CD4-positive, alpha-beta T cell (primary cell): ENCODE data around the gene ENSA. TPM values are rescaled to one million over a fixed set of nuclear protein-coding genes. Genes with fewer than 3 reads are reported as not detected.

Source experiments
- ATAC-seq: fragments of 200-7000 bp; cut with Tn5 transposase; one replicate; pipeline ENCODE4 v1.10.0; 2022; ENCODE audit warnings: mild to moderate bottlenecking; ENCODE audit not compliant: poor library complexity
- CTCF ChIA-PET: fragments of 350-600 bp; sonication (Branson Sonifier 250); formaldehyde crosslinking; loops from one replicate; lab custom pipeline; 2021; ENCODE audit warnings: antibody characterized with exemption, inconsistent platforms; lab: Charles Lee
- POLR2A ChIA-PET: fragments of 350-600 bp; sonication (Branson Sonifier 250); formaldehyde crosslinking; loops from one replicate; lab custom pipeline; 2021; ENCODE audit warnings: antibody characterized with exemption, inconsistent platforms; lab: Charles Lee
- DNase-seq, 14 experiments: peaks; one replicate each; pipeline ENCODE4 v3.0.0-alpha.2; 2013 to 2020; ENCODE audit warnings: mixed read lengths in 2 of 14
- H3K27ac ChIP-seq, 2 donors: one replicate each; pipeline versions ENCODE4 v1.5.1 to v1.7.0; 2013; ENCODE audit warnings: low read length in 2 of 2, low read depth in 1 of 2, mild to moderate bottlenecking in 1 of 2
- H3K27me3 ChIP-seq, 2 experiments: 1 replicate in 1 of 2; 2 replicates in 1 of 2; pipeline versions ENCODE4 v1.6.1 to v1.7.0; 2013; ENCODE audit warnings: low read length in 2 of 2, control low read depth in 1 of 2, mild to moderate bottlenecking in 1 of 2, moderate library complexity in 1 of 2; ENCODE audit not compliant: insufficient read depth in 2 of 2, control insufficient read depth in 1 of 2
- H3K36me3 ChIP-seq: one replicate; pipeline ENCODE4 v1.6.1; 2013; ENCODE audit warnings: low read length, control low read depth; ENCODE audit not compliant: insufficient read depth
- H3K4me1 ChIP-seq: one replicate; pipeline ENCODE4 v1.6.1; 2013; ENCODE audit warnings: low read length, control low read depth; ENCODE audit not compliant: insufficient read depth
- H3K4me3 ChIP-seq: one replicate; pipeline ENCODE4 v1.5.1; 2013; ENCODE audit warnings: mild to moderate bottlenecking, low read length, moderate library complexity
- H3K9me3 ChIP-seq, 2 experiments: 1 replicate in 1 of 2; 2 replicates in 1 of 2; pipeline versions ENCODE4 v1.6.1 to v1.7.0; 2013; ENCODE audit warnings: low read length in 2 of 2, mild to moderate bottlenecking in 2 of 2, control low read depth in 1 of 2, moderate library complexity in 1 of 2; ENCODE audit not compliant: control insufficient read depth in 1 of 2, insufficient read depth in 1 of 2
- H3K27ac Mint-ChIP-seq: one replicate; pipeline ENCODE4 v1.8.0; 2020; ENCODE audit warnings: mixed read lengths
- H3K27me3 Mint-ChIP-seq: one replicate; pipeline ENCODE4 v1.8.0; 2021; ENCODE audit warnings: mixed read lengths
- H3K36me3 Mint-ChIP-seq: one replicate; pipeline ENCODE4 v1.8.0; 2021; ENCODE audit warnings: low read depth, mixed read lengths
- H3K4me1 Mint-ChIP-seq: one replicate; pipeline ENCODE4 v1.8.0; 2021; ENCODE audit warnings: low read depth, mixed read lengths
- H3K4me3 Mint-ChIP-seq: one replicate; pipeline ENCODE4 v1.8.0; 2020; ENCODE audit warnings: mild to moderate bottlenecking, mixed read lengths
- H3K9me3 Mint-ChIP-seq: one replicate; pipeline ENCODE4 v1.8.0; 2020; ENCODE audit warnings: mixed read lengths
- CTCF ChIP-seq: fragments of 200-600 bp; IDR thresholded peaks from one replicate; pipeline ENCODE4 v1.8.0; 2022; ENCODE audit warnings: antibody characterized with exemption, mild to moderate bottlenecking
- intact Hi-C, 2 experiments: fragments of 100-400 bp; cut with DNase I in 1 of 2; cut with micrococcal nuclease in 1 of 2; formaldehyde crosslinking; loops; one replicate each; pipeline versions ENCODE4 v1.15.1 to v1.9.0; 2023 to 2025; cut with DNase I, micrococcal nuclease
- total RNA-seq, 174 experiments: library from RNA in 2 of 174; stranded (reverse) in 2 of 174; gene quantifications; one replicate each; pipeline ENCODE4 v1.2.3 and lab custom pipeline; 2021 to 2026

ENSA gene
- total RNA-seq, 2 experiments from 2014 or later: 132 to 137 TPM

DNA sequence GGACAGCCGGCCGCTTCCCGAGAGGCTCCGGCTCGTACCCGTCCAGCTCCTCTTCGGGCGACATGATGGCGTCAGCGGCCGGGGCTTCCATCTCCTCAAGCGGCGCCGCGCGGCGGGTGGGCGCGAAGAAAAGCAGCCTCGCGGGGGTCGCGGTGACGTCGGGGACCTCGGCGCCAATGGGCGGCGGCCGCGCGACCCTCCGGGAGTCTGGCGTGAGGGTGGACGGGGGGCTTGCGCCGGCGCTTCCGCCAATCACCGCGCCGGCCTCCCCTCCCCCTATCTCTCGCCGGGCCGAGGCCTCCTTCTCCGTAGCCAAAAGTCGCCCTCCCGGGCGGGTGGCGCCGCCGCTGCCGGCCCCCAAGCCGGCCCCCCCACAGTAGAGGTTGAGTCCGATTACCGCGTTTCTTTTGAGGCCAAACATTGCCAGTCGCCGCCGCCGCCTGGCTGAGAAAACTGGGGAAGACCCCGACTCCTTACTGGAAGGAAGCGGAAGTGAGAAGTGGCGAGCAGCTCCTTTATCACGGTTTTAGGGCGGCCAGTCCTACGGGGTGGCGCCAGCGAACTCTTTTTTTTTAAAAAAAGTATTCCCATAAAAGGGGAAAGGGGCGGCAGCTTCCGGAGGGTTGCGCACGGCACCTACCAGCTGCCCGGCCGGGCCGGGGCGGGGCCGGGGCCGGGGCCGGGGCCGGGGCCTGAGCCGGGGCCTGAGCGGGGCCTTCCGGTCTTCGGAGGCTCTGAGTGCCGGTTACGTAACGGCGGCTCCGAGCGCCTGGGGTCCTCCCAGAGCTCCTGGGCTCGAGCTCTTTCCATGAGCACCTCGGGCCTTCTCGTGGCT lies 50.1 kb downstream of the ENSA start, which contains the start of gene MCL1:
MCL1 (minus strand) TSS at position 501 of the 835 bp plus-strand sequence; CDS start at position 421, 80 bp downstream.
- H3K4me1 ChIP-seq: peaks cover 21% of the 10 kb centered on the region
- H3K9me3 Mint-ChIP-seq: no peaks in the 10 kb centered on the region
- DNase-seq (peak; percentile 70 to 95 (median 82)), ATAC-seq (peak; percentile 63)
- H3K27ac ChIP-seq: peak within 1 kb of the TSS; percentile 93 to 97
- H3K4me1 Mint-ChIP-seq: peaks cover 39% of the 10 kb centered on the region
- CTCF ChIA-PET: interaction anchor here (0.6 to 14.2 kb wide), 7 partner anchors 11 to 42 kb away, joined by 4 to 183 read pairs (median 8); no protein-coding TSS in a partner anchor
- intact Hi-C loops: loop anchor here (1.0 to 2.0 kb wide), 4 partner anchors 18 to 49 kb away; partner anchors contain the start of gene ENSA (in 2 of the 2)
- TF ChIP-seq CTCF: no peak
- peaks cover 65% of the 10 kb centered on the region for H3K36me3 Mint-ChIP-seq
- peak within 1 kb of the TSS; percentile 84 for H3K4me3 ChIP-seq
- no peaks in the 10 kb centered on the region for H3K9me3 ChIP-seq
- H3K36me3 ChIP-seq: peaks cover 46% of the 10 kb centered on the region
- H3K4me3 Mint-ChIP-seq: peak within 1 kb of the TSS; percentile 99
- H3K27me3 Mint-ChIP-seq: no peaks in the 10 kb centered on the region
- POLR2A ChIA-PET: interaction anchor here (0.6 to 15.4 kb wide), 29 partner anchors 10 to 702 kb away, joined by 3 to 1538 read pairs (median 7); partner anchors contain the start of genes ADAMTSL4, ENSA, FALEC and GOLPH3L
- peak within 1 kb of the TSS; percentile 98 for H3K27ac Mint-ChIP-seq
- no peaks in the 10 kb centered on the region for H3K27me3 ChIP-seq

DNA sequence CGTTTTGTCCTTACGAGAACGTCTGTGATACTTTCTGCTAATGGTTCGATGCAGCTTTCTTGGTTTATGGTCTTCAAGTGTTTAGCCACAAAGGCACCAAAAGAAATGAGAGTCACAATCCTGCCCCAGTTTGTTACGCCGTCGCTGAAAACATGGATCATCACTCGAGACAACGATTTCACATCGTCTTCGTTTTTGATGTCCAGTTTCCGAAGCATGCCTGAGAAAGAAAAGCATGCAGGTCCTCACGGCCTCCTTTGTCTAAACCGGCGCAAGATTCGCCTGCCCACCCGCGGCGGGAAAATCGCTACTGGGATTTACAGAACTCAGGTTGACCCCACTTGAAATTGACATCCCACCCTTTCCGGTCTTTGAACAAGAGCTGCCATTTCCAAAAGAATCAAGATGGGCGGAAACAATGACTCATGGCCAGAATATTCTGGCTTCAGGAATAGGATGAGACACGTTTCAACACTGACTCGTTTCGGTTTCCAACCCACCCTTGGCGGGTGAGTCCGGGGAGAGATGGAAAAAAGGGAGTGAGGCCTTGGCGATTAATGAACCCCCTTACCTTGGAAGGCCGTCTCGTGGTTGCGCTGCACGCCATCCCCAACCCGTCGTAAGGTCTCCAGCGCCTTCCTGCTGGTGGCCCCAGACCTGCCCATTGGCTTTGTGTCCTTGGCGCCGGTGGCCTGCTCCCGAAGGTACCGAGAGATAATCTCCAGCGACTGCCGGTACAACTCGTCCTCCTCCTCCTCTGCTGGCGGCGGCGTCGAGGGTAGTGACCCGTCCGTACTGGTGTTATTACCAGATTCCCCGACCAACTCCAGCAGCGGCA lies 50.9 kb downstream of the ENSA start:
- CTCF ChIA-PET: interaction anchor here (1.7 to 14.2 kb wide), 4 partner anchors 10 to 34 kb away, joined by 4 to 183 read pairs (median 14); no protein-coding TSS in a partner anchor
- Histone ChIP-seq H3K4me3 (peak overlapping the region; percentile 84), H3K36me3 (peaks cover 54% of the 10 kb centered on the region), H3K9me3 (no peaks in the 10 kb centered on the region), H3K4me1 (peaks cover 28% of the 10 kb centered on the region), H3K27ac (peak overlapping the region; percentile 91 to 97), H3K27me3 (no peaks in the 10 kb centered on the region)
- Mint-ChIP-seq H3K27me3 (no peaks in the 10 kb centered on the region), H3K9me3 (no peaks in the 10 kb centered on the region), H3K4me1 (peaks cover 47% of the 10 kb centered on the region), H3K36me3 (peaks cover 73% of the 10 kb centered on the region), H3K27ac (peak overlapping the region; percentile 98), H3K4me3 (peak overlapping the region; percentile 98)
- no peak for TF ChIP-seq CTCF
- ATAC-seq: no peak
- DNase-seq: peak in 6 of 14 experiments; percentile 26 to 80 (median 56)
- POLR2A ChIA-PET: interaction anchor here (0.6 to 15.4 kb wide), 13 partner anchors 11 to 692 kb away, joined by 3 to 1538 read pairs (median 12); partner anchors contain the start of genes ENSA, GOLPH3L, RPRD2 and TARS2
- intact Hi-C loops: loop anchor here (1.0 to 2.0 kb wide), 5 partner anchors 15 to 50 kb away; partner anchors contain the start of gene ENSA (in 2 of the 2)
